GM19043 (cell line): Measurements from ENCODE around the gene AMFR.

Source experiments
- ATAC-seq: cut with Tn5 transposase; IDR thresholded peaks from one replicate; pipeline ENCODE4 v1.9.1; 2021; ENCODE audit warnings: low read depth; ENCODE audit not compliant: unreplicated experiment

Gene AMFR

GRCh38 chr16:56337131-56337857, 88.1 kb downstream of the AMFR start:
- ATAC-seq: no peak

DNA sequence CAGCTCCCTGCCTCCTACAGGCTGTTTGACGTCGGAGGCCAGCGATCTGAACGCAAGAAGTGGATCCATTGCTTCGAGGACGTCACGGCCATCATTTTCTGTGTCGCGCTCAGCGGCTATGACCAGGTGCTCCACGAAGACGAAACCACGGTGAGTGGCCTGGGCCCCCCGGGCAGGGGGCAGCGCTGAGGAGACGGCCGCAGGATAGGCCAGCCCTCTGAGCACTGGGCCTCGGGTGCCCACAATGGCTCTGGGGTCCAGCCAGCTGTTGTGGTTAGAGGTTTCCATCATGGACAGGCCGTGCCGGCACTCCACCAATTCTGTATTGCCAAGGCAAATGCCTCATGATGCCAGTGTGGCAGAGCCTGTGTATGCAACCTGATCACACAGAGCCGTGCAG, 88.6 kb downstream of the AMFR start:
- no peak for ATAC-seq

DNA sequence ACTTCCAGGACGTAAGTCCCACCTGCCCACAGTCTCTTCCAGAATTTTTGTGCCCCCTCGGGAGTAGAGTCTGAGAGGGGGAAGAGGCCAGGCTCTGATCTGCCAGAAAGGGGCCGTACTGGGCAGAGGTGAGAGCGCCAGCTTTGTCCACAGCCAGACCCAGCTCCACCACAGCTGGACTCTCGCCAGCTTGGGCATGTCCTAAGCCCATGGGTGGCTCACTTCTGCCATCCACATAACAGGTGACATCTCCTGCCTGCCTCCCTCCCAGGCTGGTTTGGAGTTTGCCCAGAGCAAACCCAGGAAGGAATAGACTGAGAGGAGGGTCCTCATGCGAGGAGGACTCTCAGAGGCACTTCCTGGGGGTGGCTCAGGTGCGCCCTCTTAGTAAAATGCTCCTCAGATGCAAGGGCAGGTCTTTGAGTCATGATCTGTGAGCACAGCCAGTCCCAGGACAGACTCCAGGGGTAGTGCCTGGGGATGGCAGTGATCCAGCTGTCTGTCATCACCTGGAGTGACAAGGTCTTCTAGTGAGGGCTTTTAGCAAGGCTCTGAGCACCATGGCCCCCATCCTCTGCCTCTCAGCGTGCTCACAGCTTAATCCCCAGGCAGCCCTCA, 89.2 kb downstream of the AMFR start:
- ATAC-seq: no peak

- ATAC-seq: no peak
Observed at GRCh38 chr16:56334761-56335160, 90.6 kb downstream of the AMFR start.

- no peak for ATAC-seq
Observed at GRCh38 chr16:56332464-56333079, 92.8 kb downstream of the AMFR start.

DNA sequence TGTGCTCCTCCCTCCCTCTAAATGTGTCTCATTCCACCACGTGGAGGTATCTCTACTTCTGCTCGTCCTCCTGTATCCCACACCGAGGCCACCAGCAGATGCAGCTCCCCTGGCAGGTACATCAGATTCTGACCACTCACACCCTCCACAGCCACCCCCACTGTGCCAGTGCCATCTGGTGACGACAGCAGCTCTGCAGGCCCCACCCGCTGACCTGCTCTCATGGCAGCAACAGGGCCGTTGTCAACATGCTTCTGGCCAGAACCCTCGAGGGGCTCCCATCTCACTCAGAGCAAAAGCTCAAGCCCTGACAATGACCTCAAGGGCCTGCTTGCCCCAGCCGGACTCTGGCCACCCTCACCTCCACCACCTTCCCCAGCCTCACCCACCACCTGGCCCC, 93.4 kb downstream of the AMFR start:
- no peak for ATAC-seq

DNA sequence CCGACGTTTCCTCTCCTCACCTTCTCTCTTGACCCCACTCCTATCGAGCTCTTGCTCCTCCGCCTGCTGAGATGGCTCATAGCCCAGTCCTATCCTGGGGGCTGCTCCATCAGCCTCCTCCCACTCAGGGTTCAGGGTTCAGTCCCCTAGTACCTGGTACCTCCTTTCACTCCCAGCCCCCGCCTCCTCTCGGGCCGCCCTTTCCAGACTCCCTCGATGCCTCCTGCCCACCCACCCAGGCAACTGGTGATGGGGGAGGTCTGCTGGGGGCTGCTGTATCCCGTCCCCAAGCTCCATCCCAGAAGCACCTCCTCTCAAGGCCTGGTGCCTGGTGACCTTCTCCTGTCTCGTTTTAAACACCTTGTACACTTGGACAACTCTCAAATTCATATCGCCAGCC, 93.9 kb downstream of the AMFR start:
- ATAC-seq: no peak

GRCh38 chr16:56330476-56330875, 94.9 kb downstream of the AMFR start:
- ATAC-seq: no peak

DNA sequence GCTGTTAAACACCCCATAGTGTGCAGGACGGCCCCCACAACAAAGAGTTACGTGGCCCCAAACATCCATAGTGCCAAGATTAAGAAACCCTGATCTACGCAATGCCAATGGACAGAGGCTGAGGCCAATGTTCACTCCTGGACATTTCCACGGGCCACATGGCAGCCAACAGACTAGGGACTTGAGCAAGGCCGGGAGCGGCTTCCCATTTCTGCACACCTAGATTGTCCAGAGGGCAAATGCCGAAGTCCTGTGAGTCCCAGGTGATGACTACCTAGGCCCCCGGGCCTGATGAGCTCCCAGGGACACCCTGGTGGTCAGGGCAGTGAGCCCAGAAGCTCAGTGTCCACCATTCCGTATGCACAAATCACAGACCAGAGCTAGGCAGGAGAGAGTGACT, 95.5 kb downstream of the AMFR start:
- ATAC-seq: no peak

- ATAC-seq: no peak
Observed at GRCh38 chr16:56328276-56329022, 96.9 kb downstream of the AMFR start.

DNA sequence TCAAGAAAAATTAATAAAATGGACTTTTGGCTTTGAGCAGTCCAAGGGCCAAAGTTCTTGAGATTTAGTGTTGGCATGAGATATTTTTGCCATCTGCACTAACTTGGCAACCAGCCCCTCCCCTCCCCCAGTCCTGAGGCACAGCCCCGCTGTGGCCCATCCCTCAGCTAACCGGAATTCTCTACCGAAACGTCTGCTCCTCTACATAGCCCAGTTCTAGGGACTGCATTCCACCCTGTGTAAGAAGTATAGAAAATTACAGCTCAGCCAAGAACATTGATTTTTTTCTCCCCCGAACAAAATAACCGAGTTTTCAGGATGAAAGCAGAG, 97.5 kb downstream of the AMFR start:
- no peak for ATAC-seq

- ATAC-seq: no peak
Observed at GRCh38 chr16:56327071-56327928, 98.0 kb downstream of the AMFR start.

DNA sequence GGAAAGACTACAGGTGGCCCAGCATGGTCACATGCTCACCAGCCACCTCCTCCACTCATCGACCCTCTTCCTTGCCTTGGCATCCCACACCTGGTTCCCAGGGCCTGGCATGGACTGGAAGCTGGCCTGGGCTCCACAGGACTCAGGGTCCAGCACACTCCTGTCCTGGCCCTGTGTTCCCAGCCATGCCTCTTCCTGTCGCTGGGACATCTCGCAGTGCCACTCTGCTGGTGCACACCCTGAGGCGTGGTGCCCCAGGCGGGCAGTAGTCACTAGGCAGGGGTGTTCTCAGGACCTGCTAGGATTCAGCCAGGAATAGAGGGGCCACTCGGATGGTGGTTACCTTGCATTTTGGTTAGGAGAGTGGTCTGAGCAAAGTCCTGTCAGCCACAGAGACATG, 99.4 kb downstream of the AMFR start:
- ATAC-seq: no peak

- no peak for ATAC-seq
Observed at GRCh38 chr16:56324406-56324805, 100.9 kb downstream of the AMFR start.

GRCh38 chr16:56321571-56321970, 103.8 kb downstream of the AMFR start:
- ATAC-seq: no peak

GRCh38 chr16:56320811-56321558, 104.4 kb downstream of the AMFR start:
- ATAC-seq: no peak

- ATAC-seq: no peak
Observed at GRCh38 chr16:56320056-56320455, 105.3 kb downstream of the AMFR start.

DNA sequence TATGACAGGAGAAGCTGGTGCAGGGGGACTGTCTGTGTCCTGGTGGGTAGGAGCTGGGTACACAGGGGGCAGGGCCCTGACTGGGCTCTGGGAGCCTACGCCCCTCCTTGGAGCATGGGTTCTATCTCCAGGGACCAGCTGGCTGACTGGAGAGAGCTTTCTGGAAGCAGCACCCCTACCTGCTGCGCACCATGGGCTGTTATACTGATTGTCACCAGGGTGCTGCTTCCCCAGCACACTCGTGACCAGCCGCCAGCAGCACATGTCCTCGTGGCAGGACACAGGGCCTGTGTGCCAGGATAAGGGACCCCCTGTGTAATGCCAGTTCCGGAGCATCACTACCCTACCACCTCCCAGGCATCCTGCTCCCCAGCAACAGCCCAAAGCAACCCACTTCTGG, 106.0 kb downstream of the AMFR start:
- no peak for ATAC-seq

- no peak for ATAC-seq
Observed at GRCh38 chr16:56318827-56319140, 106.6 kb downstream of the AMFR start.
